ENCODE results near the gene VPS26C. TPM values are rescaled to one million over a fixed set of nuclear protein-coding genes. Genes with fewer than 3 reads are reported as not detected.
"Not testable (repeated sequence)": the region's sequence is repeated elsewhere in the genome, so short reads cannot be mapped to it uniquely, and the experiment has no call there.

Gene VPS26C
- polyA plus RNA-seq (2013, experiment 1 of 2), result 38.5 TPM
- polyA plus RNA-seq (2013, experiment 2 of 2), result 37.0 TPM

GRCh38 chr21:37267269-37268185 is at the start of gene VPS26C:
VPS26C (minus strand) TSS chr21:37267334; CDS start chr21:37267294, 40 bp downstream.
- no peaks in the 10 kb centered on the region for H3K9me3 ChIP-seq (ENCODE audit: insufficient read depth, low read depth, low read length)
- WGBS, result under 1% methylated on average over 86 of the region's 86 CpGs
- no peaks in the 10 kb centered on the region for H3K36me3 ChIP-seq (ENCODE audit: insufficient read depth, low read length)
- H3K27me3 ChIP-seq (ENCODE audit: insufficient read depth, low read length), result no peaks in the 10 kb centered on the region
- peak within 1 kb of the TSS; percentile 83 for H3K4me3 ChIP-seq (ENCODE audit: low read length)
- H3K9ac ChIP-seq (ENCODE audit: low read depth, low read length), result peak within 1 kb of the TSS; percentile 93
- H3K4me1 ChIP-seq (ENCODE audit: insufficient read depth, low read length), result peaks cover 5% of the 10 kb centered on the region
- peak within 1 kb of the TSS; percentile 100 for H3K27ac ChIP-seq (ENCODE audit: low read depth, low read length)

DNA sequence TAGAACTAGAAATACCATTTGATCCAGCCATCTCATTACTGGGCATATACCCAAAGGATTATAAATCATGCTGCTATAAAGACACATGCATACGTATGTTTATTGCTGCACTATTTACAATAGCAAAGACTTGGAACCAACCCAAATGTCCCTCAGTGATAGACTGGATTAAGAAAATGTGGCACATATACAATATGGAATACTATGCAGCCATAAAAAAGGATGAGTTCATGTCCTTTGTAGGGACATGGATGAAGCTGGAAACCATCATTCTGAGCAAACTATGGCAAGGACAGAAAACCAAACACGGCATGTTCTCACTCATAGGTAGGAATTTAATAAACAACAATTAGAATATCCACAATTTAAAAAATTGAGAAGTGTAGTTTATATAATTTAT is 48.9 kb upstream of the VPS26C start:
- not testable (repeated sequence) for H3K27me3 ChIP-seq (ENCODE audit: insufficient read depth, low read length); H3K9ac ChIP-seq (ENCODE audit: low read depth, low read length); H3K4me1 ChIP-seq (ENCODE audit: insufficient read depth, low read length); H3K27ac ChIP-seq (ENCODE audit: low read depth, low read length); H3K4me3 ChIP-seq (ENCODE audit: low read length); H3K36me3 ChIP-seq (ENCODE audit: insufficient read depth, low read length)
- 100% methylated on average over 1 of the region's 2 CpGs for WGBS
- H3K9me3 ChIP-seq (ENCODE audit: insufficient read depth, low read depth, low read length), result peaks cover 14% of the 10 kb centered on the region; the same call in 1 of the 2 replicates

GRCh38 chr21:37300114-37300751 is 33.1 kb upstream of the VPS26C start:
- 77% methylated on average over 3 of the region's 4 CpGs for WGBS
- Histone ChIP-seq H3K4me3 (ENCODE audit: low read length) (no peak overlapping the region), H3K4me1 (ENCODE audit: insufficient read depth, low read length) (no peaks in the 10 kb centered on the region), H3K27me3 (ENCODE audit: insufficient read depth, low read length) (no peaks in the 10 kb centered on the region), H3K9me3 (ENCODE audit: insufficient read depth, low read depth, low read length) (no peaks in the 10 kb centered on the region), H3K36me3 (ENCODE audit: insufficient read depth, low read length) (no peaks in the 10 kb centered on the region), H3K27ac (ENCODE audit: low read depth, low read length) (no peak overlapping the region), H3K9ac (ENCODE audit: low read depth, low read length) (no peak overlapping the region)

GRCh38 chr21:37297364-37297763 is 30.2 kb upstream of the VPS26C start:
- Histone ChIP-seq H3K9me3 (ENCODE audit: insufficient read depth, low read depth, low read length) (no peaks in the 10 kb centered on the region), H3K4me1 (ENCODE audit: insufficient read depth, low read length) (no peaks in the 10 kb centered on the region), H3K27me3 (ENCODE audit: insufficient read depth, low read length) (no peaks in the 10 kb centered on the region), H3K9ac (ENCODE audit: low read depth, low read length) (no peak overlapping the region), H3K4me3 (ENCODE audit: low read length) (no peak overlapping the region), H3K36me3 (ENCODE audit: insufficient read depth, low read length) (no peaks in the 10 kb centered on the region), H3K27ac (ENCODE audit: low read depth, low read length) (no peak overlapping the region)
- 96% methylated on average over 7 of the region's 7 CpGs for WGBS

DNA sequence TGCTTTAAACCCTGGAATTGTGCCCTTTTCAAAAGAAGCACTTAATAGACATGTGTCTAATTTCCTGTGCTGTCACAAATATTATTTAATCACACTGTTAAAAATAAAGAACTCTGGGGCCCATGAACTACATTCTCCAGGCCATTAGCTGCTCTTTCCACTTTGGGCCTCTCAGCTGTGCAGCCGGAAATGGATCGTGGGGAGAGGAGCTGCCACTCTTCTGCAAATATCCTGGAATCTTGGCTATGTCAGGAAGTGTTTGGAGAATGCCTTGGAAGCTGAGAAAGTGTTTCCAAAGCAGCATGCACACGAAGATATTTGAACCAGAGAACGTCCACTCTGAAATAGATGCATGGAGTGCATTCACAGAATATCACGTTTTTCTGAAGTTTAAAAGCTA is 27.5 kb upstream of the VPS26C start:
- no peak overlapping the region for H3K4me3 ChIP-seq (ENCODE audit: low read length)
- no peak overlapping the region for H3K9ac ChIP-seq (ENCODE audit: low read depth, low read length)
- no peaks in the 10 kb centered on the region for H3K27me3 ChIP-seq (ENCODE audit: insufficient read depth, low read length)
- H3K27ac ChIP-seq (ENCODE audit: low read depth, low read length), result no peak overlapping the region
- H3K9me3 ChIP-seq (ENCODE audit: insufficient read depth, low read depth, low read length), result no peaks in the 10 kb centered on the region
- 86% methylated on average over 5 of the region's 5 CpGs for WGBS
- no peaks in the 10 kb centered on the region for H3K36me3 ChIP-seq (ENCODE audit: insufficient read depth, low read length)
- no peaks in the 10 kb centered on the region for H3K4me1 ChIP-seq (ENCODE audit: insufficient read depth, low read length)

GRCh38 chr21:37292941-37293340 is 25.8 kb upstream of the VPS26C start:
- no peak overlapping the region for H3K9ac ChIP-seq (ENCODE audit: low read depth, low read length)
- no peak overlapping the region for H3K27ac ChIP-seq (ENCODE audit: low read depth, low read length)
- H3K4me3 ChIP-seq (ENCODE audit: low read length), result no peak overlapping the region
- no peaks in the 10 kb centered on the region for H3K27me3 ChIP-seq (ENCODE audit: insufficient read depth, low read length)
- no peaks in the 10 kb centered on the region for H3K4me1 ChIP-seq (ENCODE audit: insufficient read depth, low read length)
- WGBS, result 100% methylated on average over 2 of the region's 3 CpGs
- no peaks in the 10 kb centered on the region for H3K9me3 ChIP-seq (ENCODE audit: insufficient read depth, low read depth, low read length)
- H3K36me3 ChIP-seq (ENCODE audit: insufficient read depth, low read length), result no peaks in the 10 kb centered on the region

DNA sequence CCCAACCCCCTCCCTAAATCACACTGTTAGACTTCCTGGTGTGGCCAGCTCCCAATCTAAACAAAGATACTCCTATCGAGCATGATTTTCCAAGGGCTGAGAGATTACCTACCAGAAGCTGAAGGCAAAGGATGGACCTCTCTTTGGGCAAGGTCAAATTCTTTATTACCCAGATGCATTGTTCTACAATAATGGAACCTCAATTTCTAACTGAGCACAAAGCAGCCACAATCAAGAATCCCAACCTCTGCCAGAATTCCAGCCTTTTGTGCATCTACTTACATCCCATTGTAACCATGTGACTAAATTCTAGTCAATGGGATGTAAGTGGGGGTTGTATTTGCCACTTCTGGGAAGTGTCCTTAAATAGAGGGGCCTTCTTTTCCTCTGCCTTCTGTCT is 24.9 kb upstream of the VPS26C start:
- Histone ChIP-seq H3K9me3 (ENCODE audit: insufficient read depth, low read depth, low read length) (no peaks in the 10 kb centered on the region), H3K27ac (ENCODE audit: low read depth, low read length) (no peak overlapping the region), H3K9ac (ENCODE audit: low read depth, low read length) (no peak overlapping the region), H3K4me1 (ENCODE audit: insufficient read depth, low read length) (no peaks in the 10 kb centered on the region), H3K4me3 (ENCODE audit: low read length) (no peak overlapping the region), H3K36me3 (ENCODE audit: insufficient read depth, low read length) (no peaks in the 10 kb centered on the region), H3K27me3 (ENCODE audit: insufficient read depth, low read length) (no peaks in the 10 kb centered on the region)
- 84% methylated on average over 1 of the region's 1 CpG for WGBS

DNA sequence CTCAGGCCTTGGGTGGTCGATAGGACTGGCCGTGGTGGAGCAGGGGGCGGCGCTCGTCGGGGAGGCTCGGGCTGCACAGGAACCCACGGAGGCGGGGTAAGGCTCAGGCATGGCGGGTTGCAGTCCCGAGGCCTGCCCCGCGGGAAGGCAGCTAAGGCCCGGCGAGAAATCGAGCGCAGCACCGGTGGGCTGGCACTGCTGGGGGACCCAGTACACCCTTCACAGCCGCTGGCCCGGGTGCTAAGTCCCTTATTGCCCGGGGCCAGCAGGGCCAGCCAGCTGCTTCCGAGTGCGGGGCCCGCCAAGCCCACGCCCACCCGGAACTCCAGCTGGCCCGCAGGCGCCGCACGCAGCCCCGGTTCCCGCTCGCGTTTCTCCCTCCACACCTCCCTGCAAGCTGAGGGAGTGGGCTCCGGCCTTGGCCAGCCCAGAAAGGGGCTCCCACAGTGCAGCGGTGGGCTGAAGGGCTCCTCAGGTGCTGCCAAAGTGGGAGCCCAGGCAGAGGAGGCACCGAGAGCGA is 16.1 kb upstream of the VPS26C start:
- H3K27me3 ChIP-seq (ENCODE audit: insufficient read depth, low read length); H3K4me3 ChIP-seq (ENCODE audit: low read length); H3K27ac ChIP-seq (ENCODE audit: low read depth, low read length); H3K4me1 ChIP-seq (ENCODE audit: insufficient read depth, low read length); H3K9me3 ChIP-seq (ENCODE audit: insufficient read depth, low read depth, low read length); H3K9ac ChIP-seq (ENCODE audit: low read depth, low read length); H3K36me3 ChIP-seq (ENCODE audit: insufficient read depth, low read length): not testable (repeated sequence)
- 96% methylated on average over 38 of the region's 38 CpGs for WGBS

DNA sequence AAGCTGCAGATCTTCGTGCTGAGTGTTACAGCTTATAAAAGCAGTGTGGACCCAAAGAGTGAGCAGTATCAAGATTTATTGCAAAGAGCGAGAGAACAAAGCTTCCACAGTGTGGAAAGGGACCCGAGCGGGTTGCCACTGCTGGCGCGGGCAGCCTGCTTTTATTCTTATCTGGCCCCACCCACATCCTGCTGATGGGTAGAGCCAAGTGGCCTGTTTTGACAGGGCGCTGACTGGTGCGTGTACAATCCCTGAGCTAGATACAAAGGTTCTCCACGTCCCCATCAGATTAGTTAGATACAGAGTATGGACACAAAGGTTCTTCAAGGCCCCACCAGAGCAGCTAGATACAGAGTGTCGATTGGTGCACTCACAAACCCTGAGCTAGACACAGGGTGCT is 15.5 kb upstream of the VPS26C start:
- H3K27ac ChIP-seq (ENCODE audit: low read depth, low read length); H3K27me3 ChIP-seq (ENCODE audit: insufficient read depth, low read length); H3K4me1 ChIP-seq (ENCODE audit: insufficient read depth, low read length); H3K9ac ChIP-seq (ENCODE audit: low read depth, low read length); H3K9me3 ChIP-seq (ENCODE audit: insufficient read depth, low read depth, low read length); H3K36me3 ChIP-seq (ENCODE audit: insufficient read depth, low read length); H3K4me3 ChIP-seq (ENCODE audit: low read length): not testable (repeated sequence)
- 92% methylated on average over 9 of the region's 10 CpGs for WGBS

DNA sequence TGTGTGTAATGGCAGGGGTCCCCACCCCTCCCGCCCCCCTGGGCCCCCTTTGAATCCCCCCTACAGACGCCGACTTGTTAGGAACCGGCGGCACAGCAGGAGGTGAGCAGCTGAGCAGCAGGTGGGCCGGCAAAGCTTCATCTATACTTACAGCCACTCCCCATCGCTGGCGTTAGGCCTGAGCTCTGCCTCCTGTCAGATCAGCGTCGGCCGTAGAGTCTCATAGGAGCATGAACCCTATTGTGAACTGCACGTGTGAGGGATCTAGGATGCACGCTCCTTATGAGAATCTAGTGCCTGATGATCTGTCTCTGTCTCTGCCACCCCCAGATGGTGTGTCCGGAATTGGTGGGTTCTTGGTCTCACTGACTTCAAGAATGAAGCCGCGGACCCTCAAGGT is 14.9 kb upstream of the VPS26C start:
- H3K4me1 ChIP-seq (ENCODE audit: insufficient read depth, low read length), result peaks cover 5% of the 10 kb centered on the region; the same call in 1 of the 2 replicates
- 26% methylated on average over 15 of the region's 16 CpGs for WGBS
- no peak overlapping the region for H3K4me3 ChIP-seq (ENCODE audit: low read length)
- H3K36me3 ChIP-seq (ENCODE audit: insufficient read depth, low read length), result no peaks in the 10 kb centered on the region
- H3K27me3 ChIP-seq (ENCODE audit: insufficient read depth, low read length), result peaks cover 8% of the 10 kb centered on the region
- H3K9ac ChIP-seq (ENCODE audit: low read depth, low read length), result no peak overlapping the region
- H3K27ac ChIP-seq (ENCODE audit: low read depth, low read length), result no peak overlapping the region
- H3K9me3 ChIP-seq (ENCODE audit: insufficient read depth, low read depth, low read length), result no peaks in the 10 kb centered on the region

GRCh38 chr21:37281579-37281978 is 14.4 kb upstream of the VPS26C start:
- H3K9ac ChIP-seq (ENCODE audit: low read depth, low read length), result no peak overlapping the region
- 31% methylated on average over 7 of the region's 10 CpGs for WGBS
- no peaks in the 10 kb centered on the region for H3K36me3 ChIP-seq (ENCODE audit: insufficient read depth, low read length)
- 0 out of 2 replicates have a peak overlapping the region, but pooled peaks have one; percentile 16 for H3K4me3 ChIP-seq (ENCODE audit: low read length)
- H3K27ac ChIP-seq (ENCODE audit: low read depth, low read length), result no peak overlapping the region
- peaks cover 8% of the 10 kb centered on the region for H3K27me3 ChIP-seq (ENCODE audit: insufficient read depth, low read length)
- H3K4me1 ChIP-seq (ENCODE audit: insufficient read depth, low read length), result peaks cover 5% of the 10 kb centered on the region; the same call in 1 of the 2 replicates
- H3K9me3 ChIP-seq (ENCODE audit: insufficient read depth, low read depth, low read length), result no peaks in the 10 kb centered on the region

All from HUES64 (cell line).